B cell (primary cell): ENCODE results near the gene PMF1. TPM values are rescaled to one million over a fixed set of nuclear protein-coding genes. Genes with fewer than 3 reads are reported as not detected.

Source experiments
- ATAC-seq: fragments of 200-7000 bp; cut with Tn5 transposase; one replicate; pipeline ENCODE4 v1.10.0; 2021; ENCODE audit warnings: low read depth, mild to moderate bottlenecking, moderate number of reproducible peaks, moderate library complexity
- CTCF ChIA-PET: fragments of 350-600 bp; sonication (Branson Sonifier 250); formaldehyde crosslinking; loops from one replicate; lab custom pipeline; 2021; ENCODE audit warnings: antibody characterized with exemption, inconsistent platforms; lab: Charles Lee
- POLR2A ChIA-PET: fragments of 350-600 bp; sonication (Branson Sonifier 250); formaldehyde crosslinking; loops from one replicate; lab custom pipeline; 2021; ENCODE audit warnings: antibody characterized with exemption; lab: Charles Lee
- DNase-seq: peaks from one replicate; pipeline ENCODE4 v3.0.0; 2013
- H2AFZ ChIP-seq: 2 replicates; pipeline ENCODE4 v1.6.1; 2012; ENCODE audit warnings: mild to moderate bottlenecking, low read depth, low read length; ENCODE audit not compliant: insufficient read depth, poor library complexity, severe bottlenecking
- H3K27ac ChIP-seq, 2 donors: 1 replicate in 1 of 2; 2 replicates in 1 of 2; pipeline ENCODE4 v1.5.1; 2012 to 2013; ENCODE audit warnings: low read length in 2 of 2, mild to moderate bottlenecking in 2 of 2, moderate library complexity in 1 of 2
- H3K27me3 ChIP-seq, 4 experiments: fragments of 200-600 bp in 1 of 4; sonication (generic) in 1 of 4; replicated peaks in 1 of 4; 1 replicate in 2 of 4; 2 replicates in 2 of 4; pipeline versions ENCODE4 v1.6.1 to v1.7.0; 2013 to 2016; ENCODE audit warnings: low read length in 3 of 4, mild to moderate bottlenecking in 2 of 4, mixed read lengths in 1 of 4, moderate library complexity in 1 of 4; ENCODE audit not compliant: insufficient read depth in 4 of 4, control insufficient read depth in 3 of 4; ENCODE audit errors: control extremely low read depth in 1 of 4
- H3K36me3 ChIP-seq, 2 experiments: replicated peaks in 1 of 2; 1 replicate in 1 of 2; 2 replicates in 1 of 2; pipeline versions ENCODE4 v1.6.1 to v1.7.1; 2013; ENCODE audit warnings: low read length in 1 of 2; ENCODE audit not compliant: insufficient read depth in 2 of 2, control insufficient read depth in 1 of 2; ENCODE audit errors: control extremely low read depth in 1 of 2, extremely low read depth in 1 of 2
- H3K4me1 ChIP-seq, 2 donors: fragments of 200-600 bp in 1 of 2; sonication (generic) in 1 of 2; 1 replicate in 1 of 2; 2 replicates in 1 of 2; pipeline versions ENCODE4 v1.5.1 to v1.6.1; 2013 to 2017; ENCODE audit warnings: low read length in 2 of 2; ENCODE audit not compliant: control insufficient read depth in 2 of 2, insufficient read depth in 2 of 2
- H3K4me2 ChIP-seq: replicated peaks from 2 replicates; pipeline ENCODE3; 2012; ENCODE audit warnings: mild to moderate bottlenecking, low read depth, low read length; ENCODE audit not compliant: poor library complexity, severe bottlenecking
- H3K4me3 ChIP-seq, 5 experiments: fragments of 200-600 bp in 1 of 5; sonication (generic) in 1 of 5; 1 replicate in 3 of 5; 2 replicates in 2 of 5; pipeline versions ENCODE4 v1.5.1 to v1.7.0; 2011 to 2016; ENCODE audit warnings: low read length in 4 of 5, mild to moderate bottlenecking in 4 of 5, low read depth in 2 of 5, control low read depth in 1 of 5, moderate library complexity in 1 of 5; ENCODE audit not compliant: insufficient read depth in 1 of 5; ENCODE audit errors: control extremely low read depth in 1 of 5, extremely low read depth in 1 of 5
- H3K79me2 ChIP-seq: fragments of 200-600 bp; sonication (generic); one replicate; pipeline ENCODE4 v1.6.0; 2016; ENCODE audit warnings: low read length; ENCODE audit not compliant: control insufficient read depth, insufficient read depth
- H3K9ac ChIP-seq: fragments of 200-600 bp; sonication (generic); 2 replicates; pipeline ENCODE4 v1.6.1; 2017; ENCODE audit warnings: mild to moderate bottlenecking, low read length, moderate library complexity
- H3K9me3 ChIP-seq, 3 donors: one replicate each; pipeline versions ENCODE4 v1.6.1 to v1.7.1; 2013; ENCODE audit warnings: low read length in 2 of 3; ENCODE audit not compliant: control insufficient read depth in 2 of 3, insufficient read depth in 1 of 3; ENCODE audit errors: control extremely low read depth in 1 of 3
- H4K20me1 ChIP-seq: 2 replicates; pipeline ENCODE4 v1.6.0; 2012; ENCODE audit warnings: mild to moderate bottlenecking, low read length; ENCODE audit not compliant: insufficient read depth, control insufficient read depth, poor library complexity, severe bottlenecking
- H3K27ac Mint-ChIP-seq: one replicate; pipeline ENCODE4 v1.8.0; 2021; ENCODE audit warnings: mixed read lengths
- H3K27me3 Mint-ChIP-seq: one replicate; pipeline ENCODE4 v1.8.0; 2021; ENCODE audit warnings: mixed read lengths
- H3K4me1 Mint-ChIP-seq: one replicate; pipeline ENCODE4 v1.8.0; 2021; ENCODE audit warnings: mixed read lengths
- H3K4me3 Mint-ChIP-seq: one replicate; pipeline ENCODE4 v1.8.0; 2021; ENCODE audit warnings: mixed read lengths
- H3K9me3 Mint-ChIP-seq: one replicate; pipeline ENCODE4 v1.8.0; 2022; ENCODE audit warnings: mixed read lengths; ENCODE audit not compliant: insufficient read depth
- EZH2 ChIP-seq: IDR thresholded peaks from 2 replicates; pipeline ENCODE4 v1.6.1; 2012; ENCODE audit warnings: borderline replicate concordance, low read depth, mild to moderate bottlenecking, moderate library complexity, low read length; ENCODE audit not compliant: insufficient read depth, poor library complexity, severe bottlenecking
- WGBS: methylation state at CpG from one replicate; pipeline ENCODE4 v1.1.5; 2013; ENCODE audit warnings: missing lambda C conversion rate; ENCODE audit not compliant: insufficient coverage; 5-methylcytosine and 5-hydroxymethylcytosine counted together
- intact Hi-C: fragments of 100-400 bp; cut with micrococcal nuclease; formaldehyde crosslinking; loops from one replicate; pipeline ENCODE4 v1.10.0; 2022
- polyA plus RNA-seq: library from polyadenylated mRNA; depleted of rRNA; stranded (reverse); fragments of >200 nt; gene quantifications from 2 replicates; pipeline ENCODE4 v1.2.3, GENCODE V29; 2012
- total RNA-seq, 2 donors: library from RNA; stranded (reverse); fragments of 120-200 nt in 1 of 2; gene quantifications; 1 replicate in 1 of 2; 2 replicates in 1 of 2; pipeline versions ENCODE4 v1.2.3 to v1.2.4, GENCODE V29; 2013 to 2022
- TF ChIP-seq, protein P1 (sequence below): fragments of 200-600 bp; IDR thresholded peaks from one replicate; pipeline ENCODE4 v1.8.0; 2022; ENCODE audit warnings: antibody characterized with exemption, mild to moderate bottlenecking

PMF1 gene
- total and polyA plus RNA-seq, 2 donors (not counting 1 experiment from before 2014, with no cell fraction given): 58.3 to 101 TPM

- intact Hi-C loops: no loop called here
- no peaks in the 10 kb centered on the region for H4K20me1 ChIP-seq
- no peaks in the 10 kb centered on the region for H3K36me3 ChIP-seq
- no peaks in the 10 kb centered on the region for H3K79me2 ChIP-seq
- ChIA-PET CTCF (interaction anchor here (0.9 to 2.4 kb wide), 5 partner anchors 9 to 63 kb away, joined by 3 to 8 read pairs (median 4); no protein-coding TSS in a partner anchor), POLR2A (no interaction called here)
- Mint-ChIP-seq H3K27ac (no peak overlapping the region), H3K4me3 (no peak overlapping the region), H3K27me3 (peaks cover 7% of the 10 kb centered on the region), H3K4me1 (peaks cover 17% of the 10 kb centered on the region), H3K9me3 (no peaks in the 10 kb centered on the region)
- ATAC-seq (no peak), DNase-seq (peak; percentile 61)
- no peaks in the 10 kb centered on the region for H3K9me3 ChIP-seq
- H3K4me3 ChIP-seq: no peak overlapping the region
- H3K4me1 ChIP-seq: peaks cover 7 to 12% of the 10 kb centered on the region in 2 donors
- H3K9ac ChIP-seq: no peak overlapping the region
- peaks cover 0 to 12% (median 2%) of the 10 kb centered on the region in 4 experiments for H3K27me3 ChIP-seq
- H3K4me2 ChIP-seq: no peak overlapping the region
- H2AFZ ChIP-seq: no peak overlapping the region
- no peak for TF ChIP-seq EZH2
- TF ChIP-seq, protein P1, sequence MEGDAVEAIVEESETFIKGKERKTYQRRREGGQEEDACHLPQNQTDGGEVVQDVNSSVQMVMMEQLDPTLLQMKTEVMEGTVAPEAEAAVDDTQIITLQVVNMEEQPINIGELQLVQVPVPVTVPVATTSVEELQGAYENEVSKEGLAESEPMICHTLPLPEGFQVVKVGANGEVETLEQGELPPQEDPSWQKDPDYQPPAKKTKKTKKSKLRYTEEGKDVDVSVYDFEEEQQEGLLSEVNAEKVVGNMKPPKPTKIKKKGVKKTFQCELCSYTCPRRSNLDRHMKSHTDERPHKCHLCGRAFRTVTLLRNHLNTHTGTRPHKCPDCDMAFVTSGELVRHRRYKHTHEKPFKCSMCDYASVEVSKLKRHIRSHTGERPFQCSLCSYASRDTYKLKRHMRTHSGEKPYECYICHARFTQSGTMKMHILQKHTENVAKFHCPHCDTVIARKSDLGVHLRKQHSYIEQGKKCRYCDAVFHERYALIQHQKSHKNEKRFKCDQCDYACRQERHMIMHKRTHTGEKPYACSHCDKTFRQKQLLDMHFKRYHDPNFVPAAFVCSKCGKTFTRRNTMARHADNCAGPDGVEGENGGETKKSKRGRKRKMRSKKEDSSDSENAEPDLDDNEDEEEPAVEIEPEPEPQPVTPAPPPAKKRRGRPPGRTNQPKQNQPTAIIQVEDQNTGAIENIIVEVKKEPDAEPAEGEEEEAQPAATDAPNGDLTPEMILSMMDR: no peak
- H3K27ac ChIP-seq: no peak overlapping the region
- WGBS: 59% methylated on average over 2 of the region's 2 CpGs
Observed at GRCh38 chr1:156165083-156165482, 47.7 kb upstream of the PMF1 start.

GRCh38 chr1:156167536-156167935, 45.3 kb upstream of the PMF1 start:
- H3K9me3 ChIP-seq: no peaks in the 10 kb centered on the region
- H3K27me3 ChIP-seq: no peaks in the 10 kb centered on the region
- CTCF ChIA-PET: interaction anchor here (1.0 kb wide), 1 partner anchor 60 kb away, joined by 3 read pairs; no protein-coding TSS in a partner anchor
- H3K36me3 ChIP-seq: peaks cover 0 to 3% of the 10 kb centered on the region in 2 experiments
- ATAC-seq (no peak), DNase-seq (no peak)
- no peaks in the 10 kb centered on the region for H3K9me3 Mint-ChIP-seq
- no peak overlapping the region for H2AFZ ChIP-seq
- H4K20me1 ChIP-seq: no peaks in the 10 kb centered on the region
- no peaks in the 10 kb centered on the region for H3K4me1 ChIP-seq
- WGBS: 100% methylated on average over 3 of the region's 5 CpGs
- H3K79me2 ChIP-seq: no peaks in the 10 kb centered on the region
- TF ChIP-seq, protein P1: no peak
- TF ChIP-seq EZH2: no peak
- POLR2A ChIA-PET: no interaction called here
- H3K27ac Mint-ChIP-seq: no peak overlapping the region
- intact Hi-C loops: no loop called here
- H3K27me3 Mint-ChIP-seq: peaks cover 3% of the 10 kb centered on the region
- no peak overlapping the region for H3K27ac ChIP-seq
- H3K4me3 ChIP-seq: no peak overlapping the region
- no peak overlapping the region for H3K4me3 Mint-ChIP-seq
- H3K4me1 Mint-ChIP-seq: peaks cover 5% of the 10 kb centered on the region
- H3K9ac ChIP-seq: no peak overlapping the region
- H3K4me2 ChIP-seq: no peak overlapping the region
